A549 (cell line): ENCODE measurements around the gene ODF2L. TPM values are rescaled to one million over a fixed set of nuclear protein-coding genes. Genes with fewer than 3 reads are reported as not detected.

ENCODE experiments used
- ATAC-seq, 2 experiments: fragments of 200-7000 bp in 1 of 2; fragments of >200 bp in 1 of 2; cut with Nextera tagmentation in 1 of 2; cut with Tn5 transposase in 1 of 2; 3 replicates each; pipeline versions ENCODE4 v1.8.0 to v1.9.1; 2018 to 2020; ENCODE audit warnings: mild to moderate bottlenecking in 1 of 2, moderate library complexity in 1 of 2
- CTCF ChIA-PET: fragments of 300-600 bp; sonication (Branson Sonifier 250); formaldehyde crosslinking; extraction: SDS; loops from one replicate; lab custom pipeline; 2021; ENCODE audit warnings: antibody characterized with exemption, inconsistent platforms; lab: Yijun Ruan, JAX
- POLR2A ChIA-PET: fragments of 350-600 bp; formaldehyde crosslinking; extraction: SDS; loops from one replicate; lab custom pipeline; 2021; ENCODE audit warnings: antibody characterized with exemption, inconsistent platforms; lab: Yijun Ruan, JAX
- DNase-seq, 2 experiments: peaks; one replicate each; pipeline versions ENCODE4 v3.0.0 to v3.0.0-alpha.2; 2011 to 2016; ENCODE audit warnings: low read depth in 1 of 2, low spot score in 1 of 2
- FAIRE-seq: peaks from 2 replicates; lab custom pipeline; 2011; peaks lifted over from hg19 to GRCh38; lab: Jason Lieb, UNC
- H3K27ac ChIP-seq, 2 experiments: fragments of >200 bp; sonication (Bioruptor Twin); formaldehyde crosslinking; 3 replicates each; pipeline ENCODE4 v1.5.1; 2016 to 2017
- H3K4me1 ChIP-seq: fragments of >200 bp; sonication (Bioruptor Twin); formaldehyde crosslinking; 3 replicates; pipeline ENCODE4 v1.6.1; 2016
- H3K4me2 ChIP-seq: fragments of >200 bp; sonication (Bioruptor Twin); formaldehyde crosslinking; 3 replicates; pipeline ENCODE4 v1.6.1; 2016
- H3K4me3 ChIP-seq: fragments of >200 bp; sonication (Bioruptor Twin); formaldehyde crosslinking; 3 replicates; pipeline ENCODE4 v1.5.1; 2016
- H3K9me3 ChIP-seq: fragments of >200 bp; sonication (Bioruptor Twin); formaldehyde crosslinking; 3 replicates; pipeline ENCODE4 v1.6.1; 2016
- CHD4 ChIP-seq: fragments of 200-600 bp; sonication (generic); IDR thresholded peaks from 2 replicates; pipeline ENCODE4 v1.6.1; 2016; ENCODE audit warnings: antibody characterized with exemption, mild to moderate bottlenecking, borderline replicate concordance
- CTCF ChIP-seq: fragments of >200 bp; sonication (Bioruptor Twin); formaldehyde crosslinking; IDR thresholded peaks from 3 replicates; pipeline ENCODE4 v1.5.1; 2016
- EP300 ChIP-seq, 2 experiments: fragments of >200 bp; sonication (Bioruptor Twin); formaldehyde crosslinking; IDR thresholded peaks; 2 replicates in 1 of 2; 3 replicates in 1 of 2; pipeline ENCODE4 v1.6.1; 2016 to 2017
- FOXS1 ChIP-seq: fragments of 250-450 bp; sonication (Bioruptor Pico); IDR thresholded peaks from 2 replicates; pipeline ENCODE4 v1.5.0; 2020; ENCODE audit warnings: mild to moderate bottlenecking, moderate library complexity
- HDAC2 ChIP-seq: fragments of 200-600 bp; sonication (generic); IDR thresholded peaks from 2 replicates; pipeline ENCODE4 v1.6.1; 2016
- HEYL ChIP-seq: fragments of 250-450 bp; sonication (Bioruptor Pico); IDR thresholded peaks from 2 replicates; pipeline ENCODE4 v1.8.0; 2021; ENCODE audit warnings: mild to moderate bottlenecking, moderate library complexity
- HMGXB4 ChIP-seq: fragments of 250-450 bp; sonication (Bioruptor Pico); IDR thresholded peaks from 2 replicates; pipeline ENCODE4 v1.5.0; 2021; ENCODE audit warnings: mild to moderate bottlenecking, moderate library complexity, borderline replicate concordance
- JUN ChIP-seq, 2 experiments: fragments of >200 bp; sonication (Bioruptor Twin); formaldehyde crosslinking; IDR thresholded peaks; 2 replicates in 1 of 2; 3 replicates in 1 of 2; pipeline ENCODE4 v1.6.1; 2016 to 2017
- JUNB ChIP-seq: fragments of >200 bp; sonication (Bioruptor Twin); formaldehyde crosslinking; IDR thresholded peaks from 2 replicates; pipeline ENCODE4 v1.6.1; 2016
- PBX3 ChIP-seq: IDR thresholded peaks from 2 replicates; pipeline ENCODE4 v1.6.1; 2012
- RAD21 ChIP-seq, 2 experiments: fragments of >200 bp in 1 of 2; sonication (Bioruptor Twin) in 1 of 2; formaldehyde crosslinking in 1 of 2; IDR thresholded peaks in 1 of 2; conservative IDR thresholded peaks in 1 of 2; 2 replicates in 1 of 2; 3 replicates in 1 of 2; pipeline ENCODE4 v1.6.1; 2012 to 2018; ENCODE audit warnings: inconsistent platforms in 1 of 2
- REST ChIP-seq: fragments of 200-600 bp; sonication (generic); IDR thresholded peaks from 2 replicates; pipeline ENCODE4 v1.6.1; 2016; ENCODE audit warnings: antibody characterized with exemption, mild to moderate bottlenecking, moderate library complexity
- TFCP2L1 ChIP-seq: fragments of 250-450 bp; sonication (Bioruptor Pico); IDR thresholded peaks from 2 replicates; pipeline ENCODE4 v1.5.0; 2021; ENCODE audit warnings: mild to moderate bottlenecking
- WGBS: methylation state at CpG from one replicate; pipeline ENCODE4 v1.1.6; 2017; ENCODE audit errors: missing lambda C conversion rate; 5-methylcytosine and 5-hydroxymethylcytosine counted together
- polyA plus RNA-seq, 4 experiments: library from polyadenylated mRNA; depleted of rRNA in 3 of 4; stranded (reverse); fragments of >200 nt; fragmentation: RNase III in 1 of 4; extraction: RNeasy Plus Mini Kit Qiagen cat#74134 plus additional on column Dnase treatment in 1 of 4; gene quantifications; 2 replicates in 3 of 4; 3 replicates in 1 of 4; pipeline ENCODE4 v1.2.3, GENCODE V29; 2011 to 2017

ODF2L gene
- polyA plus RNA-seq, 2 of the 4 experiments (the other 2 are of a cell fraction): 10.0 to 17.7 TPM

GRCh38 chr1:86370601-86371022 is 25.5 kb downstream of the ODF2L start:
- no peak overlapping the region for H3K4me2 ChIP-seq
- ATAC-seq (no peak), FAIRE-seq (no peak), DNase-seq (no peak)
- no peaks in the 10 kb centered on the region for H3K4me1 ChIP-seq
- TF ChIP-seq PBX3: no peak
- H3K9me3 ChIP-seq: no peaks in the 10 kb centered on the region
- no peak overlapping the region for H3K4me3 ChIP-seq
- CTCF ChIA-PET: no interaction called here
- no peak overlapping the region for H3K27ac ChIP-seq
- POLR2A ChIA-PET: no interaction called here

- no peaks in the 10 kb centered on the region for H3K9me3 ChIP-seq
- H3K4me3 ChIP-seq: no peak overlapping the region
- 90% methylated on average over 6 of the region's 6 CpGs for WGBS
- no peak for FAIRE-seq
- H3K27ac ChIP-seq: no peak overlapping the region
- DNase-seq: no peak
- no peak for ATAC-seq
- H3K4me2 ChIP-seq: no peak overlapping the region
- ChIA-PET POLR2A (no interaction called here), CTCF (no interaction called here)
- H3K4me1 ChIP-seq: no peaks in the 10 kb centered on the region
- no peak for TF ChIP-seq RAD21 (conservative IDR thresholded peaks at IDR 0.05 in 1 of 2, IDR thresholded peaks at IDR 0.05 in 1 of 2)
- TF ChIP-seq TFCP2L1: no peak
- no peak for TF ChIP-seq FOXS1
- TF ChIP-seq CTCF: no peak
- TF ChIP-seq EP300 (IDR thresholded peaks at IDR 0.05): no peak
- no peak for TF ChIP-seq JUNB
- no peak for TF ChIP-seq HDAC2
These were observed 30.2 kb downstream of the ODF2L start for GRCh38 chr1:86365896-86366295.

- no peak for ATAC-seq
- WGBS: 95% methylated on average over 4 of the region's 4 CpGs
- no peak for DNase-seq
- ChIA-PET CTCF (interaction anchor here (1.4 kb wide), 1 partner anchor 18 kb away, joined by 4 read pairs; no protein-coding TSS in a partner anchor), POLR2A (no interaction called here)
- H3K9me3 ChIP-seq: no peaks in the 10 kb centered on the region
- FAIRE-seq: no peak
- no peak overlapping the region for H3K4me3 ChIP-seq
- TF ChIP-seq TFCP2L1: no peak
- no peak for TF ChIP-seq PBX3
- no peak for TF ChIP-seq JUN (IDR thresholded peaks at IDR 0.05)
- TF ChIP-seq HEYL (CRISPR knock-in tag): no peak
- no peak for TF ChIP-seq CHD4
- no peak for TF ChIP-seq REST
- no peak for TF ChIP-seq HMGXB4 (CRISPR knock-in tag)
- H3K4me2 ChIP-seq: no peak overlapping the region
- no peaks in the 10 kb centered on the region for H3K4me1 ChIP-seq
- no peak overlapping the region for H3K27ac ChIP-seq
These were observed 33.3 kb downstream of the ODF2L start for GRCh38 chr1:86362807-86363206.
